OCI-LY3 (cell line): ENCODE results near the gene CDHR2.

ENCODE experiments used
- CTCF ChIP-seq: fragments of 200-600, 300-600 bp; sonication (generic); IDR thresholded peaks from 2 replicates; pipeline ENCODE4 v1.5.1; 2014; ENCODE audit warnings: antibody characterized with exemption, low read length, low read depth
- EZH2phosphoT487 ChIP-seq: fragments of 200-600 bp; shearing (Covaris generic); IDR thresholded peaks from 2 replicates; pipeline ENCODE4 v1.6.1; 2018; ENCODE audit warnings: antibody characterized with exemption, mixed run types, low read depth

- no peak for TF ChIP-seq CTCF
- no peak for TF ChIP-seq EZH2phosphoT487
Measured at GRCh38 chr5:176541338-176542134, 7.6 kb upstream of the CDHR2 start.
